ENCODE data around the gene HIVEP2. TPM values are rescaled to one million over a fixed set of nuclear protein-coding genes. Genes with fewer than 3 reads are reported as not detected.
"Not testable (repeated sequence)": the region's sequence is repeated elsewhere in the genome, so short reads cannot be mapped to it uniquely, and the experiment has no call there.

HIVEP2 gene
- total RNA-seq = 24.6 and 26.6 TPM in 2 replicates

GRCh38 chr6:142945049-142945445 lies at the start of gene HIVEP2:
TSS of gene HIVEP2 (minus strand) at chr6:142945176. CDS start at chr6:142774738, 170,438 bp downstream.
- DNase-seq (ENCODE audit: low read depth) = no peak
- H3K4me3 ChIP-seq (ENCODE audit: low read depth, low read length) = peak within 1 kb of the TSS; percentile 78
- no peaks in the 10 kb centered on the region for H3K27me3 ChIP-seq (ENCODE audit: control insufficient read depth, insufficient read depth, low read length)
- TF ChIP-seq CTCF (IDR thresholded peaks at IDR 0.05; ENCODE audit: insufficient read depth, low read length, poor library complexity, severe bottlenecking) = no peak
- H3K36me3 ChIP-seq (ENCODE audit: control insufficient read depth, insufficient read depth, low read length) = no peaks in the 10 kb centered on the region

DNA sequence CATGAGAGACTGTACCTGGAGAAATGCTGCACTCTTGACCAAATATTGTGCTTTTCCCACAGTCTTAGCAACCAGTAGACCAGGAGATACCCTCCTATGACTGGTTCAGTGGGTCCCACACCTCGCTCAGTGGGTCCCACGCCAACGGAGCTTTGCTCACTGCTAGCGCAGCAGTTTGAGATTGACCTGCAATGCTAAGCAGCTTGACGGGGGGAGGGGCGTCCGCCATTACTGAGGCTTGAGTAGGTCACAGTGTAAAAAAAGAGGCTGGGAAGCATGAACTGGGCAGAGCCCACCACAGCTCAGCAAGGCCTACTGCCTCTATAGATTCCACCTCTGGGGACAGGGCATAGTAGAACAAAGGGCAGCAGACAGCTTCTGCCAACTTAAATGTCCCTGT lies 49.0 kb upstream of the HIVEP2 start:
- Histone ChIP-seq H3K27me3 (ENCODE audit: control insufficient read depth, insufficient read depth, low read length) (no peaks in the 10 kb centered on the region), H3K36me3 (ENCODE audit: control insufficient read depth, insufficient read depth, low read length) (no peaks in the 10 kb centered on the region), H3K4me3 (ENCODE audit: low read depth, low read length) (no peak overlapping the region)
- no peak for TF ChIP-seq CTCF (IDR thresholded peaks at IDR 0.05; ENCODE audit: insufficient read depth, low read length, poor library complexity, severe bottlenecking)
- no peak for DNase-seq (ENCODE audit: low read depth)

GRCh38 chr6:142987490-142987889 lies 42.5 kb upstream of the HIVEP2 start:
- no peaks in the 10 kb centered on the region for H3K36me3 ChIP-seq (ENCODE audit: control insufficient read depth, insufficient read depth, low read length)
- no peak for TF ChIP-seq CTCF (IDR thresholded peaks at IDR 0.05; ENCODE audit: insufficient read depth, low read length, poor library complexity, severe bottlenecking)
- DNase-seq (ENCODE audit: low read depth) = no peak

GRCh38 chr6:142985281-142985680 lies 40.3 kb upstream of the HIVEP2 start:
- no peaks in the 10 kb centered on the region for H3K36me3 ChIP-seq (ENCODE audit: control insufficient read depth, insufficient read depth, low read length)
- no peak overlapping the region for H3K4me3 ChIP-seq (ENCODE audit: low read depth, low read length)
- TF ChIP-seq CTCF (IDR thresholded peaks at IDR 0.05; ENCODE audit: insufficient read depth, low read length, poor library complexity, severe bottlenecking) = no peak
- no peak for DNase-seq (ENCODE audit: low read depth)
- H3K27me3 ChIP-seq (ENCODE audit: control insufficient read depth, insufficient read depth, low read length) = no peaks in the 10 kb centered on the region

More at GRCh38 chr6:142987490-142987889, 42.5 kb upstream of the HIVEP2 start:
- H3K4me3 ChIP-seq (ENCODE audit: low read depth, low read length) = no peak overlapping the region
- no peaks in the 10 kb centered on the region for H3K27me3 ChIP-seq (ENCODE audit: control insufficient read depth, insufficient read depth, low read length)

DNA sequence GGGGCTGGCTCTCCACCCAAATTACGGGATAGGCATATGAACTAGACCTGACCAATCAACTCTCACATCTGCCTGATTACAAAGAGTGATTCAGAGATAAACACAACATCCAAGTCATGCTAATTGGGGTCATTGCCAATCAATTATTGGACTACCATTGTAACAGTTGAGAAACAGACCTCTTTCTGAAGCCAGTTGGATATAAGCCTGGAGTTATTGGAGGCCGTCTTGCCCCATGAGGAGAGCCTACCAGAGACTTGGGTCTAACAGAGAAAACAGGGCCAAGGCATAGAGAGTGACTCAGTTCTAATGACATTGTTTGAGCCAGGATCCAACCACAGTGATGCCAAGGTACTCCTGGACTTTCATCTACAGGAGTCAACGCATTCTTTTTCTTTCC lies 39.4 kb upstream of the HIVEP2 start:
- no peaks in the 10 kb centered on the region for H3K36me3 ChIP-seq (ENCODE audit: control insufficient read depth, insufficient read depth, low read length)
- no peak for DNase-seq (ENCODE audit: low read depth)
- no peak for TF ChIP-seq CTCF (IDR thresholded peaks at IDR 0.05; ENCODE audit: insufficient read depth, low read length, poor library complexity, severe bottlenecking)
- no peak overlapping the region for H3K4me3 ChIP-seq (ENCODE audit: low read depth, low read length)
- no peaks in the 10 kb centered on the region for H3K27me3 ChIP-seq (ENCODE audit: control insufficient read depth, insufficient read depth, low read length)

- Histone ChIP-seq H3K4me3 (ENCODE audit: low read depth, low read length) (no peak overlapping the region), H3K27me3 (ENCODE audit: control insufficient read depth, insufficient read depth, low read length) (no peaks in the 10 kb centered on the region), H3K36me3 (ENCODE audit: control insufficient read depth, insufficient read depth, low read length) (no peaks in the 10 kb centered on the region)
- TF ChIP-seq CTCF (IDR thresholded peaks at IDR 0.05; ENCODE audit: insufficient read depth, low read length, poor library complexity, severe bottlenecking) = no peak
- no peak for DNase-seq (ENCODE audit: low read depth)
Measured at GRCh38 chr6:142975365-142975764, 30.4 kb upstream of the HIVEP2 start.

DNA sequence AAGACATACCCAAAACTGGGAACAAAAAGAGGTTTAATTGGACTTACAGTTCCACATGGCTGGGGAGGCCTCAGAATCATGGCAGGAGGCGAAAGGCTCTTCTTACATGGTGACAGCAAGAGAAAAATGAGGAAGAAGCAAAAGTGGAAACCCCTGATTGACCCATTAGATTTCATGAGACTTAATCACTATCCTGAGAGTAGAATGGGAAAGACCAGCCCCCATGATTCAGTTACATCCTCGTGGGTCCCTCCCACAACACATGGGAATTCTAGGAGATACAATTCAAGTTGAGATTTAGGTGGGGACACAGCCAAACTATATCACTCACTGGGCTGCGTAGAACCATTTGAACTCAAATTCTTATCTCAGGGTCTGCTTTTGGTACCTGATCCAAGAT lies 26.0 kb upstream of the HIVEP2 start:
- not testable (repeated sequence) for H3K36me3 ChIP-seq (ENCODE audit: control insufficient read depth, insufficient read depth, low read length); DNase-seq (ENCODE audit: low read depth); H3K4me3 ChIP-seq (ENCODE audit: low read depth, low read length); H3K27me3 ChIP-seq (ENCODE audit: control insufficient read depth, insufficient read depth, low read length)
